Posterior cingulate gyrus (tissue), 11 donors: ENCODE measurements around the gene ILKAP.

ENCODE experiments used
- DNase-seq, 10 donors: peaks; one replicate each; pipeline versions ENCODE4 v3.0.0 to v3.0.0-alpha.2; 2020 to 2021; ENCODE audit warnings: mixed read lengths in 3 of 10
- intact Hi-C: fragments of 100-400 bp; cut with DNase I; formaldehyde crosslinking; loops from one replicate; pipeline ENCODE4 v1.15.1; 2023

The ILKAP gene

GRCh38 chr2:238128534-238129001 lies 74.9 kb downstream of the ILKAP start:
- peak in 3 of 10 donors; percentile 61 to 76 (median 68) for DNase-seq
- intact Hi-C loops, result no loop called here

GRCh38 chr2:238128061-238128440 lies 75.4 kb downstream of the ILKAP start:
- peak in 3 of 10 donors; percentile 56 to 63 (median 62) for DNase-seq
- intact Hi-C loops, result no loop called here

DNA sequence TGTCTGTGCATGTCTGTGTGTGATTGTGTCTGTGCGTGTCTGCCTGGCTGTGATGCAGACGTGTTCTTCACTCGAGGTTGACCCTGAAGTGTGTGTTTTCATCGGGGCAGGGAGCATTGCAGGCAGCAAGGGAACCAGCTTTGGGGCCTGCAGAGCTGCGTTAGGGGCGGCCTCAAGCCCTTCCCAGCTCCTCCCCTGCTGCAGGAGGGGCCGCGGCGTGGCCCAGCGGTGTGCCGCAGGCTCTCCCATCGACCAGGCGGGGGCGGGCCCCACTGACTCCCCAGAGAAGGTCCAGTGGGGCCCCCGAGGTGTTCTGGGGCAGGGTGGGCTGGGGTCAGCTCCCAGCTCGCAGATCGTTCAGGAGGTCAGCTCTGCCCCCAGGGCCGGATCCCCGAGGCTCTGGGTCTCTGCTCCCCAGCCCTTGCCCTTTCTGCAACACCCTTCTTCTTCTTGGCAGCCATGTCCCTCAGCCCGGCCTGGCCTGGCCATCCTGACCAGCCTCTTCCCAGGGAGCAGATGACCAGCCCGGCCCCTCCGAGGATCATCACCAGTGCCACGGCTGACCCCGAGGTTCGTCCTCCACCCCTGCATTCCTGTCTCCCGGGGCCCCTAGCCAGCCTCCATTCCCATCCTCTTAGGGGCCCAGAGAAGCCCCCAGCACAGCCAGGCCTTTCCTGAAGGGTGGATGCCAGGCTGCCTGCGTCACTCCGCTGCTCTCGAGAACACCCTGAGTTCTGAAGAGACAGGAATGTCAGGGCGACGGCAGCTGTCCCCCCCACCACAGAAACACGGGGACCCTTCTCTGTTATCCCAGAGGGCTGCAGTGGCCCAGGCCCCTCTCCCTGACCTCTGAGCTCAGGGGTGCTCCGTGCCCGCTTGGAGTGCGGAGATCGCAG lies 76.1 kb downstream of the ILKAP start:
- peak in 3 of 10 donors; percentile 61 to 79 (median 77) for DNase-seq
- intact Hi-C loops, result no loop called here

GRCh38 chr2:238126775-238127164 lies 76.7 kb downstream of the ILKAP start:
- intact Hi-C loops, result no loop called here
- no peak for DNase-seq

DNA sequence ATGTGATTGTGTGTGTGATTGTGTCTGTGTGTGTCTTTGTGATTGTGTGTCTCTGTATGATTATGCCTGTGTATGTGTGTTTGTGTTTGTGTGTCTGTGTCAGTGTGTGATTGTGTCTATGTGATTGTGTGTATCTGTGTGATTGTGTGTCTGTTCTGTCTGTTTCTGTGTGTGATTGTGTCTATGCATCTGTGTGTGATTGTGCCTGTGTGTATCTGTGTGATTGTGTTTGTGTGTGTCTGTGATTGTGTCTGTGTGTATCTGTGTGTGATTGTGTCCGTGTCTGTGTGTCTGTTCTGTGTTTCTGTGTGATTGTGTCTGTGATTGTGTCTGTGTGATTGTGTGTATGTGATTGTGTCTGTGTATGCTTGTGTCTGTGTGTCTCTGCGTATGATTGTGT lies 77.2 kb downstream of the ILKAP start:
- intact Hi-C loops, result no loop called here
- no peak for DNase-seq

DNA sequence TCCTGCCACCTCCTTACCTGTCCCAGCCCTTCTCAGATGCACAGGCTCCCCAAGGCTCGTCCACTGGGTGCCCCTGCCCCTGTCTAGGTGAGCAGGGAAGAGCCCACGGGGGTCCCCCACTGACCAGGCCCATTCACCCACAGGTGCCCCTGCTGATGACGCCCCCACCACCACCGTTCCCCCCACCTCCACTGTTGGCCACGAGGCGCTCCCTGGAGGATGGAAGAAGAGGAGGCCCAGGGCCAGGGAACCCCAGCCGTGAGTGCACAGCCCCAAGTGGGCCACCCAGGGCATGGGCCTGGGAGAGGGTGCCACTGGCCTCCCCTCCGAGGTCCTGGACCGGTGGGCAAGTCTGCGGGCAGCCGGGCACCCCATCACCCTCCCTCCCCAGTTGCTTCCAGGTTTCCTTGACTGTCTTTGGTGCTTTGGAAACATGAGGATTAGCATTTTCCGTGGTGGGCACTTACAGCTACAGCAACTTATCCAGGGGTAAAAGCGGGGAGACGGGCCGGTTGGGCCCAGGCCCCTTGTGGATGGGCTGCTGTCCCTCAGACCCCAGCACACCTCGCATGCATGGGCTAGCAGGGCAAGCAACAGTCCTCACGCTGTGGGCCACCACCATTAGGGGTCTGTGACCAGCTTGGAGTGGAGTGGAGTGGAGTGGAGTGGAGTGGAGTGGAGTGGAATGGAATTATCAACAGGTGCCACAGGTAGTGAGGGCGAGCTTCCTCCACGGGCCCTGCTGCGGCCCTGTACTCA lies 78.2 kb downstream of the ILKAP start:
- intact Hi-C loops, result no loop called here
- peak in 3 of 10 donors; percentile 40 to 73 (median 72) for DNase-seq

- DNase-seq, result peak in 3 of 10 donors; percentile 37 to 62 (median 48)
- intact Hi-C loops, result no loop called here
These were observed 78.9 kb downstream of the ILKAP start for GRCh38 chr2:238124488-238125126.

DNA sequence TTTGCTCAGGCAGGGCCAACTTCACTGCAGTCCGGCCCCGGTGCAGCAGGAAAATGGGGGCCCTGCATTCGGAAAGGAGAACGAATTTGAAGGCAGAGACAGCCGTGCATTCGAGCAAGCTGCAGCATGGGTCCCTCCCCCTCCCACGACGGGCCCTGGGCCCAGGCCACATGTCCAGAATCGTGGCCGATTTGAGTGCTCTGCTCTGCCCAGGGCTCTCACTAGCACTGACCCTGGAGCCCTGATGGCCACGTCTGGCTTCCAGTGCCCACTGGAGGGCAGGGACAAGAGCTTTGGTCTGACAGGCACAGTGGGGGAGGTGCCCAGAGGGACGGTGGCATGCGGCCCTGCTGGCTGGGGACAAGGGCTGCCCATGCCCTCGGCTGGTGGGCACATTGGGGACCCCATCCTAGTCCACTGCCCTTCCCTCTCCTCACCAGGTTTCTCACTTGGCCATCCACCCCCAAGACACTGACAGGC lies 79.5 kb downstream of the ILKAP start:
- peak in 3 of 10 donors; percentile 56 to 68 (median 62) for DNase-seq
- intact Hi-C loops, result no loop called here

DNA sequence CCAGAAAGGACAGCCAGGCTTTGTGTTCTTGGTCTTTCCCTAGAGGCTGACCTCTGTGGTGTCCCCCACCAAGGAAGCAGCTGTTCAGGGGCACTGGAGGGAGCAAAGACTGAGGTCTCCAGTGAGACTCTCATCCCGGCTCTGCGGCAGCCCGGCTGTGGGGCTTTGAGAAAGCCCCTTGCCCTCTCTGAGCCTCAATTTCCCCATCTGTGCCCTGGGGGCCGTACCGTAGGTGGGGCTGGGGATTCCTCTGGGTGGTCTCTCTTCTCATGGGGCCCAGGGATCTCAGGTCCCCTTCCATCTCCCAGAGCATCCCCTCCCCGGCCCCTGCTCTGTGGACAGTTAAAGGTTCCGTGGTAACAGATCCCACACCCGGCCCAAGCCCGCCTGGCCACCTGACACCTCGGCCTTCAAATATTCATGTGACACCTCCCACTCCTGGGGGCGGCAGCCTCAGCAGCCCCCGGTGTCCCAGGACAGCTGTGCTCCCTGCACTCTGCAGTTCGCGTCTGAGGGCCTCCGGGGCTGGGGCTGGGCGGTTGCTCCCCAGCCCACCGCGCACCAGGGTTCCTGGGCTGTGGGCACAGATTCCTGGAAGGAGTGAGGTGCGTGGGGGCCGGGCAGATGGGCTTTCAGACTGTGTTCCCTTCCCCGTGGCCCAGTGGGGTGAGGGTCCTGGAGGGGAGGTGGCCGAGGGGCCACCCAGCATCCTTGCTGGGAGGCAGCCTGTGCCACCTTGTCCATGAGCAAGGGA lies 80.1 kb downstream of the ILKAP start:
- DNase-seq, result peak in 3 of 10 donors; percentile 48 to 81 (median 73)
- intact Hi-C loops, result no loop called here

GRCh38 chr2:238122287-238123217 lies 80.9 kb downstream of the ILKAP start:
- DNase-seq, result peak in 3 of 10 donors; percentile 69 to 82 (median 74)
- intact Hi-C loops, result no loop called here

DNA sequence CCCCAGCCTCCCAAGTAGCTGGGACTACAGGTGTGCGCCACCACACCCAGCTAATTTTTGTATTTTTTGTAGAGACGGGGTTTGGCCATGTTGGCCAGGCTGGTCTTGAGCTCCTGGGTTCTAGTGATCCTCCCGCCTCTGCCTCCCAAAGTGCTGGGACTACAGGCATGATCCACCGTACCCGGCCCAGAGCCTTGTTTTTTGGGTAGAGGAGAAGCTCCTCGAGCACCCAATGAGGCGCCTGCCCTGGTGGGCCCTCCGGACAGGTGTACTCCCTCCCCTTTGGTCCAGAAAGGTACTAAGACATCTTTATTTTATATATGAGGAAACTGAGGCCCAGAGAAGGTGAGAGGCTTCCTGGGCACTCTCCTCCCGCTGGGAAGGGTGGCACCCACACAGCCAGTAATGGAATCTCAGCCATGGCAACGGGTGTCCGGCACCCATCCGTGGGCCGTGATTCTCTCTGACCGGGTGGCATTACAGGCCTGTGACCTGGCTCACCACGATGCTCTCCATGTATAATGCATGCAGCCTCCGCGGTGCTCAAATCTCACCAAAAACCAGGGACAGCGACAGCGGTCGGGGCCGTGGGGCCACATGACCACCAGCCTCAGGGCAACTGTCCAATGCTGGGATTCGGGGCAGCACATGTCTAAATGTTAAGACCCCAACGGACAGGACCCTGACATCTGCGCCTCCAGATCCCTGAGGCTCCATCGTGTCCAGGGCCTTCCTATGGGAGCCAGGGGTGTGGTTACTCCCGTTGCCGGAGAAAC lies 81.8 kb downstream of the ILKAP start:
- DNase-seq, result peak in 3 of 10 donors; percentile 48 to 70 (median 59)
- intact Hi-C loops, result no loop called here

DNA sequence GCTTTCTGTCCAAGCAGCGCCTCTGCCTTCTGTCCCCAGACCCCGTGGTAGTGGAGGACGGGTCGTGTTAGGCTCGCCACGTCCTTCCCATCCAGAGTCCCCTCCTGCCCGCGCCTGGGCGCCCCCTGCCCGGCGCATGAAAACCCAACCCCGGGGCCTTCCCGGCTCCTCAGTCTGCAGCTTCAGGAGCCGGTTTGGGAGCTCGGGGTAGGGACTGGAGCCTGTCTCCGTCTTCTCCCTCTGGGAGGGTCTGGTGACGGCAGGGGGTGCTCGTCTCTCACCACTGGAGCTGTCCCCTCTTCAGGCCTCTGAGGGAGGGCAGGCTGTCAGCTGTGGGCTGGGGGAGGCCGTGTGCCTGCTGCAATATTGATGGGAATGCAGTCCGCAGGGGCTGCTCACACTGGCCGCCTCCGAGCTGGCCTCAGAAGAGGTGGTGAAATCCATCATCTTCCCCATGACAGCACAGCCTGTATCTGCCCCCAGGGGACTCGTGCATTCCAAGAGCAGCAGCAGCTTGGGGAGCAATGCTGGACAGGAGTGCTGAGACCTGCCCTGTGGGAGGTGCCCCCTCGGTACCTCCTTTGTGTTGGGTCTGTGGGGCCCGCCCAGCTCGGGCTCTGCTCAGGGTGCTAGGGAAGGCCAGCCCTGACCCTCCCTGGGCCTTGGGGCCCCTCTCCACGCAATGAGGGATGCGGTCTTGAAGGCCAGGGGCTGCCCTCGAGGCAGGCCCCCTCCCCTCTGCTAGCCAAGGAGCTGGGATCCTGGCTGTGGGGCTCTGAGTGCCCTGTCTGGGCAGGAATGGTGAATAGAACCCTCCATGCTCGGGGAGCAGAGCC lies 82.8 kb downstream of the ILKAP start:
- peak in 3 of 10 donors; percentile 57 to 69 (median 61) for DNase-seq
- intact Hi-C loops, result no loop called here
